ENCODE results near the gene BACH2.

BACH2 gene

GRCh38 chr6:90268178-90268577 is 28.5 kb downstream of the BACH2 start:
- TF ChIP-seq CTCF (IDR thresholded peaks at IDR 0.05; ENCODE audit: insufficient read depth, low read depth, low read length, missing control alignments) = no peak
- DNase-seq (ENCODE audit: low read depth) = no peak

GRCh38 chr6:90266905-90267621 is 29.6 kb downstream of the BACH2 start:
- no peak for TF ChIP-seq CTCF (IDR thresholded peaks at IDR 0.05; ENCODE audit: insufficient read depth, low read depth, low read length, missing control alignments)
- DNase-seq (ENCODE audit: low read depth) = peak; percentile 29
- no peak overlapping the region for H3K4me3 ChIP-seq (ENCODE audit: low read length)

More at GRCh38 chr6:90268178-90268577, 28.5 kb downstream of the BACH2 start:
- H3K4me3 ChIP-seq (ENCODE audit: low read length) = no peak overlapping the region

GRCh38 chr6:90264561-90264960 is 32.1 kb downstream of the BACH2 start:
- TF ChIP-seq CTCF (IDR thresholded peaks at IDR 0.05; ENCODE audit: insufficient read depth, low read depth, low read length, missing control alignments) = no peak
- no peak for DNase-seq (ENCODE audit: low read depth)
- H3K4me3 ChIP-seq (ENCODE audit: low read length) = no peak overlapping the region

- TF ChIP-seq CTCF (IDR thresholded peaks at IDR 0.05; ENCODE audit: insufficient read depth, low read depth, low read length, missing control alignments) = no peak
- no peak overlapping the region for H3K4me3 ChIP-seq (ENCODE audit: low read length)
- DNase-seq (ENCODE audit: low read depth) = no peak
Measured at GRCh38 chr6:90263633-90264032, 33.0 kb downstream of the BACH2 start.

- H3K4me3 ChIP-seq (ENCODE audit: low read length) = no peak overlapping the region
- no peak for DNase-seq (ENCODE audit: low read depth)
- TF ChIP-seq CTCF (IDR thresholded peaks at IDR 0.05; ENCODE audit: insufficient read depth, low read depth, low read length, missing control alignments) = no peak
Measured at GRCh38 chr6:90261801-90262200, 34.8 kb downstream of the BACH2 start.

- H3K4me3 ChIP-seq (ENCODE audit: low read length) = no peak overlapping the region
- no peak for DNase-seq (ENCODE audit: low read depth)
- TF ChIP-seq CTCF (IDR thresholded peaks at IDR 0.05; ENCODE audit: insufficient read depth, low read depth, low read length, missing control alignments) = no peak
Measured at GRCh38 chr6:90257486-90257738, 39.2 kb downstream of the BACH2 start.
